ENCODE results near the gene C2. TPM values are rescaled to one million over a fixed set of nuclear protein-coding genes. Genes with fewer than 3 reads are reported as not detected.

Gene C2
- polyA plus RNA-seq, 1 experiment: 1.2 TPM

DNA sequence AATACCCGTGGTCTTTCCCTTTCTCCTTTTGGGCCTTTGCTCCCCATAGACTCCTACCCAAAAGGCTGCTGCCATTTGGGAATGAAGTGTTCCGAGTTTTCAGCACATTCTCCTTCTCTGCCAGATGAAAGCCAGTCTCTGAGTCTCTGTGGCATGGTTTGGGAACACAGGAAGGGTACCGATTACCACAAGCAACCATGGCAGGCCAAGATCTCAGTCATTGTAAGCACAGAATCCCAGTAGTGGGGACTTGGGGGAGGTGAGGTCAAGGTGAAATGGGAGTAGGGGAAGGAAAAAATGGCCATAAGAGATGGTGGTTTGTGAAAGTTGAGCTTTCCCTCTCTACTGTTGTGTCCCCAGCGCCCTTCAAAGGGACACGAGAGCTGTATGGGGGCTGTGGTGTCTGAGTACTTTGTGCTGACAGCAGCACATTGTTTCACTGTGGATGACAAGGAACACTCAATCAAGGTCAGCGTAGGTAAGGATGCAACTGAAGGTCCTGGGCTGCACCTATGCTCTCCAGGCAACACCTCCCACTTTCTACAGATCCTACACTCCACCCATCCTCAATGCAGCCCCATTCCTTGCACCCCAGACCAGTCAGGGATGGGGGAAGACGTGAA is 22.5 kb downstream of the C2 start:
- Histone ChIP-seq H3K4me3 (ENCODE audit: low read depth, low read length) (no peak overlapping the region), H3K36me3 (ENCODE audit: control insufficient read depth, insufficient read depth, low read length) (peaks cover 17% of the 10 kb centered on the region), H3K27me3 (ENCODE audit: control insufficient read depth, insufficient read depth, low read length) (no peaks in the 10 kb centered on the region)
- TF ChIP-seq, protein P1, sequence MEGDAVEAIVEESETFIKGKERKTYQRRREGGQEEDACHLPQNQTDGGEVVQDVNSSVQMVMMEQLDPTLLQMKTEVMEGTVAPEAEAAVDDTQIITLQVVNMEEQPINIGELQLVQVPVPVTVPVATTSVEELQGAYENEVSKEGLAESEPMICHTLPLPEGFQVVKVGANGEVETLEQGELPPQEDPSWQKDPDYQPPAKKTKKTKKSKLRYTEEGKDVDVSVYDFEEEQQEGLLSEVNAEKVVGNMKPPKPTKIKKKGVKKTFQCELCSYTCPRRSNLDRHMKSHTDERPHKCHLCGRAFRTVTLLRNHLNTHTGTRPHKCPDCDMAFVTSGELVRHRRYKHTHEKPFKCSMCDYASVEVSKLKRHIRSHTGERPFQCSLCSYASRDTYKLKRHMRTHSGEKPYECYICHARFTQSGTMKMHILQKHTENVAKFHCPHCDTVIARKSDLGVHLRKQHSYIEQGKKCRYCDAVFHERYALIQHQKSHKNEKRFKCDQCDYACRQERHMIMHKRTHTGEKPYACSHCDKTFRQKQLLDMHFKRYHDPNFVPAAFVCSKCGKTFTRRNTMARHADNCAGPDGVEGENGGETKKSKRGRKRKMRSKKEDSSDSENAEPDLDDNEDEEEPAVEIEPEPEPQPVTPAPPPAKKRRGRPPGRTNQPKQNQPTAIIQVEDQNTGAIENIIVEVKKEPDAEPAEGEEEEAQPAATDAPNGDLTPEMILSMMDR (IDR thresholded peaks at IDR 0.05; ENCODE audit: insufficient read depth, low read depth, low read length): no peak
- no peak for DNase-seq (ENCODE audit: low read depth)
- ChIA-PET POLR2A (interaction anchor here (0.5 kb wide), 1 partner anchor 33 kb away, joined by 3 read pairs; no protein-coding TSS in a partner anchor), CTCF (interaction anchor here (1.6 to 4.0 kb wide), 4 partner anchors 11 to 87 kb away, joined by 6 to 35 read pairs (median 23); partner anchors contain the start of genes NEU1 and ZBTB12)

DNA sequence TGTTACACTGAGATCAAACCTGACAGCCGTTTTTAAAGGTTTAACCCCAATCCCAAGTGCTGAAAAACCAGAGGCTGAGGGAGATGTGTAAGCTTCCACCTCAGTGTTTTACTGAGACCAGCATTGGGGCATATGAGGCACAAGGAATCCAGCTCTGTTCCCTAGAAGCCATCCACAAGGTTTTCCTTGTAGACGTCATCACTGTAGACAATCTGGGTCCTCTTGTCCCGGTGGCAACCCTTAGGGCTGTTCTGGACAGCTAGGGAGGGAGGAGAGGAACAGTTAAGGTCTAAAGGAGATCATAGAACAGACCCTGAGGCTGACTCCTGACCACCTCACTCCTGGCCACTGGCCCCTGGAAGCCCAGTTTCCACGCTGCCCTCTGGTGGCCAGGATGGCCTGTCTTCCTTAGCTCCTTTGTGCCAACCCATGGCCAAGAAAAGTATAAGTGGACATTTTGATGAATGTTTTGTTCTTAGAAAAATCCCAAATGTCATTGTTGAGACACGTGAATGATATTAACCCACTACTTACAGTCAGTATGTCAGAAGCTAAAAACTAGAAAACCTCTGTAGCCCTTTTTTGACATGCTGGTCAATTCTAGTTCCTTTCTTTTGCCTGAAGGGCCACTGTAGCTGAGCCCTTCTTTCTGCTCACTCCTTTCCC is 24.8 kb downstream of the C2 start:
- ChIA-PET CTCF (interaction anchor here (0.5 to 4.0 kb wide), 32 partner anchors 9 to 406 kb away, joined by 3 to 35 read pairs (median 5); partner anchors contain the start of genes ATP6V1G2, EHMT2, LY6G5C and NFKBIL1), POLR2A (interaction anchor here (0.6 to 0.9 kb wide), 2 partner anchors 50 to 131 kb away, joined by 3 to 4 read pairs; partner anchors contain the start of gene ZBTB12)
- TF ChIP-seq, protein P1 (IDR thresholded peaks at IDR 0.05; ENCODE audit: insufficient read depth, low read depth, low read length): peak; percentile 92
- Histone ChIP-seq H3K4me3 (ENCODE audit: low read depth, low read length) (no peak overlapping the region), H3K27me3 (ENCODE audit: control insufficient read depth, insufficient read depth, low read length) (no peaks in the 10 kb centered on the region), H3K36me3 (ENCODE audit: control insufficient read depth, insufficient read depth, low read length) (peaks cover 22% of the 10 kb centered on the region)
- DNase-seq (ENCODE audit: low read depth): no peak

DNA sequence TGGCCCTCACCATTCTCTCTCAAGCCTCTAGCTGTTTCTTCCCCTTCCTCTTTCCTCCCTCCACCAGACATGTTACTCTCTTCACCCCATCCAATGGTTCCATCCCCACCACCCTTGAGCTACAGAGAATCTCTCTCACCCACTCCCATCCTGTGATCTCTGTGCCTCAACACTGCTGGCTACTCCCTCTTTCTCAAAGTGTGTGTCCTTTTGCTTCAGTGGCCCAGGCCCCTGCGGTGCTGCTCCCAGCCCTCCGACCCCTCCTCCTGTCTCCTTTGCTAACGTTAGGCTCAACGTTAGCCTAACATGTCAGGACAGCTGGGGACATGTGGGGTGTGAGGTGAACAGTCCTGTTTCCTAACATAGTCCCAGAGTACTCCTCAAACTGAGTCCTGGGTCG is 25.4 kb downstream of the C2 start:
- ChIA-PET CTCF (interaction anchor here (0.9 to 4.0 kb wide), 27 partner anchors 10 to 277 kb away, joined by 3 to 35 read pairs (median 6); partner anchors contain the start of genes EHMT2, LY6G5C and ZBTB12), POLR2A (no interaction called here)
- Histone ChIP-seq H3K27me3 (ENCODE audit: control insufficient read depth, insufficient read depth, low read length) (no peaks in the 10 kb centered on the region), H3K36me3 (ENCODE audit: control insufficient read depth, insufficient read depth, low read length) (peaks cover 22% of the 10 kb centered on the region), H3K4me3 (ENCODE audit: low read depth, low read length) (no peak overlapping the region)
- TF ChIP-seq, protein P1 (IDR thresholded peaks at IDR 0.05; ENCODE audit: insufficient read depth, low read depth, low read length): no peak
- DNase-seq (ENCODE audit: low read depth): no peak

DNA sequence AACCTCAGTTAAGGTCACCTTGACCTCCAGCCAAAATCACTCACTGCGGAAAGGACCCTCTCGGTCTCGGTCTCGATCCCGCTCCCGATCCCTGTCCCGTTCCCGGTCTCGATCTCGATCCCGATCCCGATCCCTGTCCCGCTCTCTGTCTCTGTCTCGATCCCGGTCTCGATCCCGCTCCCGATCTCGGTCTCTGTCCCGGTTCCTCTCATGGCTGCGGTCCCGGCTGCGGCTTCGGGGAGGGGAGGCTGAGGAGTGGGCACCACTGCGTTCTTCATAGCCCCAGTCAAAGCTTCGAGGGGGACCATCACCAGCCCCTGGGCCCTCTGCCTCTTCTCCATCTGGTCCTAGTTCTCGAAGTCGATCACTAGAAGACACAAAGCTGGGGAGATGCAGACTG is 27.0 kb downstream of the C2 start:
- TF ChIP-seq, protein P1 (IDR thresholded peaks at IDR 0.05; ENCODE audit: insufficient read depth, low read depth, low read length): no peak
- no peak for DNase-seq (ENCODE audit: low read depth)
- Histone ChIP-seq H3K27me3 (ENCODE audit: control insufficient read depth, insufficient read depth, low read length) (no peaks in the 10 kb centered on the region), H3K36me3 (ENCODE audit: control insufficient read depth, insufficient read depth, low read length) (peaks cover 22% of the 10 kb centered on the region), H3K4me3 (ENCODE audit: low read depth, low read length) (no peak overlapping the region)
- POLR2A ChIA-PET: no interaction called here
- CTCF ChIA-PET: interaction anchor here (0.6 to 0.9 kb wide), 3 partner anchors 74 to 274 kb away, joined by 3 read pairs; no protein-coding TSS in a partner anchor

DNA sequence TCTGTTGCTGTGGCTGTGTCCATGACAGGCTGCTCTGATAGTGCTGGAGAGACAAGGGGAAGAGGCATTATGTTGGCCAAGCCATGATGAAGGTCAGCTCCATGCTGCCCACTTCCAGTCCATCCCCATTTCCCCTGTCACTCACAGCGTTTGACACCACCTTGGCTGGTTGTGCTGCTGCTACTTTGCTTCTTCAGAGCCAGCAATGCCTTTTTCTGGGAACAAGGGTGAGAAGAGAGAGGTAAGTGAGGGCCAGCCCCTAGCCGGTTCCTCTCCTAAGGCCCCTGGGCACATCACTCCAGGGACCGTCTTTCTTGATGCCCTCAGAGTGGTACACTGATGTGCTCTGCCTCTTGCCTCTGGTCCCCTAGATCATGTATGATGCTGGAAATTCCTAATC is 29.3 kb downstream of the C2 start:
- CTCF ChIA-PET: interaction anchor here (1.6 kb wide), 1 partner anchor 14 kb away, joined by 4 read pairs; no protein-coding TSS in a partner anchor
- POLR2A ChIA-PET: no interaction called here
- TF ChIP-seq, protein P1 (IDR thresholded peaks at IDR 0.05; ENCODE audit: insufficient read depth, low read depth, low read length): no peak
- DNase-seq (ENCODE audit: low read depth): no peak
- Histone ChIP-seq H3K36me3 (ENCODE audit: control insufficient read depth, insufficient read depth, low read length) (peaks cover 21% of the 10 kb centered on the region), H3K27me3 (ENCODE audit: control insufficient read depth, insufficient read depth, low read length) (no peaks in the 10 kb centered on the region), H3K4me3 (ENCODE audit: low read depth, low read length) (no peak overlapping the region)
